Left lung (tissue), 10 donors: Measurements from ENCODE around the gene SH3TC1. TPM values are rescaled to one million over a fixed set of nuclear protein-coding genes. Genes with fewer than 3 reads are reported as not detected.

Source experiments
- ATAC-seq: fragments of 200-7000 bp; cut with Tn5 transposase; one replicate; pipeline ENCODE4 v1.9.1; 2020; ENCODE audit warnings: moderate library complexity
- DNase-seq, 4 donors: peaks; one replicate each; pipeline ENCODE4 v3.0.0-alpha.2; 2013 to 2020
- H3K27ac ChIP-seq, 2 donors: fragments of 200-600 bp; sonication (generic) in 1 of 2; one replicate each; pipeline versions ENCODE4 v1.5.0 to v1.8.0; 2020 to 2021
- H3K27me3 ChIP-seq, 2 donors: fragments of 200-600 bp; sonication (generic) in 1 of 2; one replicate each; pipeline versions ENCODE4 v1.5.0 to v1.8.0; 2020 to 2021
- H3K36me3 ChIP-seq, 2 donors: fragments of 200-600 bp; sonication (generic) in 1 of 2; one replicate each; pipeline versions ENCODE4 v1.5.0 to v1.8.0; 2020 to 2021
- H3K4me1 ChIP-seq, 2 donors: fragments of 200-600 bp; one replicate each; pipeline ENCODE4 v1.8.0; 2021
- H3K4me3 ChIP-seq, 2 donors: fragments of 200-600 bp; sonication (generic) in 1 of 2; one replicate each; pipeline versions ENCODE4 v1.5.0 to v1.8.0; 2020 to 2021; ENCODE audit warnings: mild to moderate bottlenecking in 1 of 2
- H3K9me3 ChIP-seq, 2 donors: fragments of 200-600 bp; sonication (generic) in 1 of 2; one replicate each; pipeline versions ENCODE4 v1.5.0 to v1.8.0; 2020 to 2021
- intact Hi-C, 2 donors: fragments of 100-400 bp; cut with DNase I; formaldehyde crosslinking; loops; one replicate each; pipeline versions ENCODE4 v1.11.2 to v1.14.2; 2022
- polyA plus RNA-seq, 6 donors: library from polyadenylated mRNA; unstranded; fragments of 120-200 nt; gene quantifications; one replicate each; pipeline ENCODE4 v1.2.1, GENCODE V29; 2013; ENCODE audit not compliant: insufficient read length in 6 of 6
- total RNA-seq, 2 donors: library from RNA; stranded (reverse); fragmentation: NEBNext Ultra II Directional; extraction: Animal tissue kit (Norgen Biotek cat#: 25700); gene quantifications; one replicate each; pipeline ENCODE4 v1.2.1, GENCODE V29; 2021
- TF ChIP-seq, protein P1 (sequence below), 2 donors: fragments of 200-600 bp; sonication (generic) in 1 of 2; IDR thresholded peaks; one replicate each; pipeline versions ENCODE4 v1.5.0 to v1.8.0; 2021; ENCODE audit warnings: antibody characterized with exemption in 2 of 2
- donor health status: DM: no; HTN: yes; CAD: no.
- donor health status: DM: no; HTN: no; CAD: no.

SH3TC1 gene
- total and polyA plus RNA-seq, 8 donors, result 22.0 to 46.1 (median 28.3) TPM

DNA sequence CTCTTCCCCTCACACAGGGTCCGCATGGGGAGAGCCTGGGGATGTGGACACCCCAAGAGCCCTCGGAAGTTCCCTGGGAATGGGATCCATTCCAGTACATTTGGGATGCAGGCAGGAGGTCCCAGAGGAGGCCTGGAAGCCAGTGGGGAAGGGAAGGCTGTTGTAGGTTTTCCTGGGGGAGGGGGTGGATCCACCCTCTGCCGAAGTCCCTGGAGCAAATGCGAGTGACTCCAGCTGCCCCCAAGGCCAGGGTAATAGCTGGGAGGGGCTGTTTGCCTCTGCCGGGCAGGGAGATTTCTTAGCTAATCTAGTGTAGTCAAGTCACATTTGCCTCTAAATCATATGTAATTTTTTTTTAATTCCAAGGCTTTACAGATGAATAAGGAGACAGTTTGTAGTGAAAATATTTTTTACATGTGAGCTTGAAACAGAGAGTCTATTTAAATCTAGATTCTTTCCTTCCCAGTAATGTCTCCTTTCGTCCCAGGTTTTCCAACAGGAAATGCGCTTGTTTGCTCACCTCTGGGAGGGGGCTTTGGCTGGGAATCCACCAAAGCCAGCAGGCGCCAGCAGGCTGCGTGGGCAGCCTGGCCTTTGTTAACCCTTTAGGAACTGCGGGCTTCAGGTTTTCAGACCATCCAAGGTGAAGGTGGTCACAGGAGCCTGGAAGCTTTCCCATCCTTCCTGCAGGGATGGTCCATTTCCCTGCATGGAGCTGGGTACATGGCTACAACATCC lies 26.8 kb downstream of the SH3TC1 start:
- H3K36me3 ChIP-seq, result peaks cover 0 to 67% of the 10 kb centered on the region in 2 donors
- DNase-seq, result peak in 1 of 4 donors; percentile 28

DNA sequence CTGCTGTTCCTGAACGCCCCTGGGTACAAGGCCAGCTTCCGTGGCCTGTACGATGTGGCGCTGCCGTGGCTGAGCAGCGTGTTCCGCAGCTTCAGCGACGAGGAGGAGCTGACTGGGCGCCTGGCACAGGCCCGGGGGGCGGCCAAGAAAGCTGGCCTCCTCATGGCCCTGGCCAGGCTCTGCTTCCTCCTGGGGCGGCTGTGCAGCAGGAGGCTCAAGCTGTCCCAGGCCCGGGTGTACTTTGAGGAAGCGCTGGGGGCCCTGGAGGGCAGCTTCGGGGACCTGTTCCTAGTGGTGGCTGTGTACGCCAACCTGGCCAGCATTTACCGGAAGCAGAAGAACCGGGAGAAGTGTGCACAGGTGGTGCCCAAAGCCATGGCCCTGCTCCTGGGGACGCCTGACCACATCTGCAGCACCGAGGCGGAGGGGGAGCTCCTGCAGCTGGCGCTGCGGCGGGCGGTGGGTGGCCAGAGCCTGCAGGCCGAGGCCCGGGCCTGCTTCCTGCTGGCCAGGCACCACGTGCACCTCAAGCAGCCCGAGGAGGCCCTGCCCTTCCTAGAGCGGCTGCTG lies 28.2 kb downstream of the SH3TC1 start:
- Histone ChIP-seq H3K9me3 (no peaks in the 10 kb centered on the region), H3K27ac (no peak overlapping the region), H3K4me1 (peaks cover 11 to 19% of the 10 kb centered on the region in 2 donors), H3K4me3 (no peak overlapping the region), H3K27me3 (no peaks in the 10 kb centered on the region), H3K36me3 (peaks cover 0 to 74% of the 10 kb centered on the region in 2 donors)
- DNase-seq (peak in 1 of 4 donors; percentile 76), ATAC-seq (no peak)
- intact Hi-C loops, result no loop called here
- TF ChIP-seq, protein P1, sequence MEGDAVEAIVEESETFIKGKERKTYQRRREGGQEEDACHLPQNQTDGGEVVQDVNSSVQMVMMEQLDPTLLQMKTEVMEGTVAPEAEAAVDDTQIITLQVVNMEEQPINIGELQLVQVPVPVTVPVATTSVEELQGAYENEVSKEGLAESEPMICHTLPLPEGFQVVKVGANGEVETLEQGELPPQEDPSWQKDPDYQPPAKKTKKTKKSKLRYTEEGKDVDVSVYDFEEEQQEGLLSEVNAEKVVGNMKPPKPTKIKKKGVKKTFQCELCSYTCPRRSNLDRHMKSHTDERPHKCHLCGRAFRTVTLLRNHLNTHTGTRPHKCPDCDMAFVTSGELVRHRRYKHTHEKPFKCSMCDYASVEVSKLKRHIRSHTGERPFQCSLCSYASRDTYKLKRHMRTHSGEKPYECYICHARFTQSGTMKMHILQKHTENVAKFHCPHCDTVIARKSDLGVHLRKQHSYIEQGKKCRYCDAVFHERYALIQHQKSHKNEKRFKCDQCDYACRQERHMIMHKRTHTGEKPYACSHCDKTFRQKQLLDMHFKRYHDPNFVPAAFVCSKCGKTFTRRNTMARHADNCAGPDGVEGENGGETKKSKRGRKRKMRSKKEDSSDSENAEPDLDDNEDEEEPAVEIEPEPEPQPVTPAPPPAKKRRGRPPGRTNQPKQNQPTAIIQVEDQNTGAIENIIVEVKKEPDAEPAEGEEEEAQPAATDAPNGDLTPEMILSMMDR (IDR thresholded peaks at IDR 0.05), result no peak

More for the DNA sequence above, 26.8 kb downstream of the SH3TC1 start:
- H3K9me3 ChIP-seq, result no peaks in the 10 kb centered on the region
- H3K4me3 ChIP-seq, result no peak overlapping the region
- no peak for ATAC-seq
- H3K27me3 ChIP-seq, result no peaks in the 10 kb centered on the region
- no peak overlapping the region for H3K27ac ChIP-seq
- TF ChIP-seq, protein P1 (IDR thresholded peaks at IDR 0.05), result no peak
- intact Hi-C loops, result no loop called here
- H3K4me1 ChIP-seq, result peaks cover 11 to 31% of the 10 kb centered on the region in 2 donors

DNA sequence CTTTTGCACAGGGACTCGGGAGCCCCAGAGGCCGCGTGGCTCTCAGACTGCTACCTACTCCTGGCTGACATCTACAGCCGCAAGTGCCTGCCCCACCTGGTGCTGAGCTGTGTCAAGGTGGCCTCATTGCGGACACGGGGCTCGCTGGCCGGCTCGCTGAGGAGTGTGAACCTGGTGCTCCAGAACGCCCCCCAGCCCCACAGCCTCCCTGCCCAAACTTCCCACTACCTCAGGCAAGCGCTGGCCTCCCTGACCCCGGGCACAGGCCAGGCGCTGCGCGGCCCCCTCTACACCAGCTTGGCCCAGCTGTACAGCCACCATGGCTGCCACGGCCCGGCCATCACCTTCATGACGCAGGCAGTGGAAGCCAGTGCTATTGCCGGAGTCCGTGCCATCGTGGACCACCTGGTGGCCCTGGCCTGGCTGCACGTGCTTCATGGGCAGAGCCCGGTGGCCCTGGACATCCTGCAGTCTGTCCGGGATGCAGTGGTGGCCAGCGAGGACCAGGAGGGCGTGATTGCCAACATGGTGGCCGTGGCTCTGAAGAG lies 28.8 kb downstream of the SH3TC1 start:
- TF ChIP-seq, protein P1 (IDR thresholded peaks at IDR 0.05), result no peak
- H3K9me3 ChIP-seq, result no peaks in the 10 kb centered on the region
- no peak overlapping the region for H3K27ac ChIP-seq
- H3K36me3 ChIP-seq, result peaks cover 0 to 78% of the 10 kb centered on the region in 2 donors
- intact Hi-C loops, result no loop called here
- DNase-seq (peak in 1 of 4 donors; percentile 75), ATAC-seq (no peak)
- peaks cover 11 to 19% of the 10 kb centered on the region in 2 donors for H3K4me1 ChIP-seq
- no peaks in the 10 kb centered on the region for H3K27me3 ChIP-seq
- H3K4me3 ChIP-seq, result no peak overlapping the region

DNA sequence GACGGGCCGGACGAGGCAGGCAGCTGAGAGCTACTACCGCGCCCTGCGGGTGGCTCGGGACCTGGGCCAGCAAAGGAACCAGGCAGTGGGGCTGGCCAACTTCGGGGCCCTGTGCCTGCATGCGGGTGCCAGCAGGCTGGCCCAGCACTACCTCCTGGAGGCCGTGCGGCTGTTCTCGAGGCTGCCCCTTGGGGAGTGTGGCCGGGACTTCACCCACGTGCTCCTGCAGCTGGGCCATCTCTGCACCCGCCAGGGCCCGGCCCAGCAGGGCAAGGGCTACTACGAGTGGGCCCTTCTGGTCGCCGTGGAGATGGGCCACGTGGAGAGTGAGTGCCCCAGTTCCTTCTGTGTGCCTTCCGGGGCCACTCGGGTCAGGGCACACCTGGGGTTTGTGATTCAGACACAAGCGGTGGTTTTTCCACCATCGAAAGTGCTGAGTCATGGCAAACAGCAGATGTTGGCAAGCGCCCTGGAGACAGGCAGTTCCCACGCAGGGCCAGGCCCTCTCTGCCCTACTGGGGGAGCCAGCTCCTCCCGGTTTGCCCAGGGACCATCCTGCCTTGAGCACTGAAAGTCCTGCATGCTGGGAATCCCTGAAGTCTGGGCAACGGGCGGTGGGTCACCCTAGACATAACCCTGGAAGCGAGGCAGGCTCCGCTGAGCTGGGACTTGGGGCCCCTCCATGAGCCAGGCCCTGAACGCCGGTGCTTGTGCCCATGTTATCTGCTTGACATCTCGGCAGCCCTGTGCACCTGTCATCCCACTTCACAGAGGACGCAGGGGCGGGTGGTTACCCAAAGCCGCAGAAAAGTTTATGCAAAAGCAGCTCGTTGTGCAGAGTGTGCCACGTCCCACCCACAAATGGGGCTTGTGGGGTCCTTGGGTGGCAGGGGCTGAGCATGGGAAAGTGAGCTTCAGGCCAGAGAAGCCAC lies 29.5 kb downstream of the SH3TC1 start:
- intact Hi-C loops, result no loop called here
- H3K27ac ChIP-seq, result no peak overlapping the region
- DNase-seq (peak in 3 of 4 donors; percentile 35 to 90 (median 89)), ATAC-seq (peak; percentile 93)
- H3K36me3 ChIP-seq, result peaks cover 0 to 78% of the 10 kb centered on the region in 2 donors
- H3K4me1 ChIP-seq, result peaks cover 11 to 19% of the 10 kb centered on the region in 2 donors
- H3K4me3 ChIP-seq, result no peak overlapping the region
- no peaks in the 10 kb centered on the region for H3K27me3 ChIP-seq
- no peaks in the 10 kb centered on the region for H3K9me3 ChIP-seq
- TF ChIP-seq, protein P1 (IDR thresholded peaks at IDR 0.05), result no peak
